ENCODE data around the gene CLTB.

The CLTB gene

DNA sequence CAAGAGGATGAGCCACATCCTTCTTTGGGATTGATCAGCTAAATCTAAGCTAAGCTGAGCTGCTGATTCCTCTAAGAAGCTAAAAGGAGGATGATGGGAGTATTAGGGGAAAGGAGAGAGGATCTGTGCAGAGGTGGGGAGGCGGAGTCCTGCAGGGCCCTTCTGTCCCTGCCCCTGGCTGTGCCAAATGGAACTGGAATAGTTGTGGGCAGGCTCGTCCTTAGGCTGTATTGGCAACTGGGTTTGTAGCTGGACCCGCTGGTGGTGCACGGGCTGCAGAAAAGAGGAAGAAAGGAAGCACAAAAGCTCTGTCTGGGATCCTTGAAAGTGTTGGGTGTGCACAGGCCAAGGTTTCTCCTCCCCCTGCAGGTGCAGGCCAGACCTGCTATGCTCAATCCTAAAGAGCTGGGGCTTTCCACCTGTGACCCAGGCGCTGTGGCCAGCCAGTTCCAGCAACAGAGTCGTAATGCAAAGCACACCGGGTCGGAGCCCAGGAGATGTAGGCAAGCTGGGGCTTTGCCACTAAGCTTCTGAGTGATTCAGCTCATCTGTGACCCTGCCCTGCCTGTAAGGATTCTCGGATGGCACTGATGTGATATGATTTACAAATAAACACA lies 9.8 kb downstream of the CLTB start:
- DNase-seq (ENCODE audit: low read depth in 1 of 2, low spot score in 1 of 2): no peak
- in situ Hi-C loops (cut with HindIII; ENCODE audit: low pct_unique_long_range_greater_than_20kb, low sequenced_read_pairs): no loop called here
- no peak for TF ChIP-seq JUND (IDR thresholded peaks at IDR 0.05; ENCODE audit: low read depth)

DNA sequence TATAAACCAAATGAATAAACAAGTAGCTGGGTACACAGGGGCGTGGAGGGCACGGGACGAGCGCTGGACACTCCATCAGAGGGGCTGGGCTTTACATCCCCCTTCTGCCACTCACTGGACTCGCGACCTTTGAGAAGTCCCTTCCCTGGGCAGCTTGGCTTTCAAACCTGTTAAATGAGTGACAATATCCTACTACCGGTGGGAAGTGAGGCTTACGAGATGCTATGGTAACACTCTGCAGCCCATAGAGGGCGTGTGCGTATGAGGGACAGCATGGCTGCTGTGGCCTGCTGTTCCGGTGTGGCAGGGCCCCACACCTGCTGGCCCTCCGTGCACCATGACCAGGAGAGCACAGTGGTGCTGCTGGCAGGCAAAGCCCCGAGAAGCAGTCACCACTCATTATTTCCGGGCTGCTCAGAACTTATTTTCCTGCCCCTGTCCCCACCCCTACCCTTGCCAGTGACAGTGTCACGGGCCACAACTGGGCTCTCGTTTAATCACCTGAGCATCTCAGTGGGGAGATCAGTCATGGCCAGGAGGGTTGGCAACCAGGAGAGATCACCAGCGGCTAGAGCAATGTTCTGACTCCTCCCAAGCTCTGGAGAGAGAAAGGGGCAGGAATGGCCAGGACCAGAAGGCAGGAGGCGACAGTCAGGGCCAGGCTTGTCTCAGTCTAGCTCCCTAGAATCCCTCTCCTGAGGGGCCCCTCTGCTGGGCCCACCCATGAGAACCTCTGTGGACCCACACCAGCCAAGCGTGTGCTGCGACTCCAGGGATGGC lies 10.5 kb downstream of the CLTB start:
- in situ Hi-C loops (cut with HindIII; ENCODE audit: low pct_unique_long_range_greater_than_20kb, low sequenced_read_pairs): no loop called here
- TF ChIP-seq JUND (IDR thresholded peaks at IDR 0.05; ENCODE audit: low read depth): no peak
- DNase-seq (ENCODE audit: low read depth in 1 of 2, low spot score in 1 of 2): no peak

DNA sequence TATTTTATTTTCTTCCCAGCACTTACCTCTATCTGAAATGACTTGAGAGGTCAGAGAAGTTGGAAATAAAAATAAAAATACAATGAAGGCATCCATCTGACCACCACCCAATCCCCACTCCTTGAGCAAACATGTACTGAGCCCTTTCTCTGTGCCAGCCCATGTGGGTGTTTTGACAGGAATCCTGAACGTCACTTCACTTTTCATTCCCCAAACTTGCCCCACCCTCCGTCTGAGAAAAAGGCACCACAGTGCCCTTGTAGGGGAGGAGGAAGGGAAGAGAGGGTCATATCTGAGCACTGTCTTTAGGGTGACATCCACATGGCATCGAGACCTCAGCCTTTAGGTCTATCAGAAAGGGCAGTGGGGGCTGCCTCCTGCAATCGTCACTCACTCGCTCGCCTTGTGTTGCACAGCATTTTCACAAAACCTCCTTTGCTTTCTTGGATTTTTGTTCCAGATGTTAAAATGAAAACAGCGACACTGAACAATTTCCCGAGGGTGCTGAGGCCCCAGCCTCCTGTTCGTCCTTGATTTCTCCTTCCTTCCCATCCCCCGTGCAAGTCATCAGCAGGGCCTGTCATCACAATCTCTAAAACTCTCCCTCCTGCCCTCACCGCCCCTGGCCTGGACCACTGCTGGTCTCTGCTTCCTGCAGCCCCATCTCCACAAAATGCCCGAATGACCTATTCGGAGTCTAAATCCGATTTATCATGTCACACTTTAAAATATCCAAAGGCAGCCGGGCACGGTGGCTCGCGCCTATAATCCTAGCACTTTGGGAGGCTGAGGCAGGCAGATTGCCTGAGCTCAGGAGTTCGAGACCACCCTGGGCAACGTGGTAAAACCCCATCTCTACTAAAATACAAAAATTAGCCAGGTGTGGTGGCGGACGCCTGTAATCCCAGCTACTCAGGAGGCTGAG lies 14.8 kb downstream of the CLTB start:
- no peak for DNase-seq (ENCODE audit: low read depth in 1 of 2, low spot score in 1 of 2)
- in situ Hi-C loops (cut with HindIII; ENCODE audit: low pct_unique_long_range_greater_than_20kb, low sequenced_read_pairs): no loop called here
- TF ChIP-seq JUND (IDR thresholded peaks at IDR 0.05; ENCODE audit: low read depth): no peak

DNA sequence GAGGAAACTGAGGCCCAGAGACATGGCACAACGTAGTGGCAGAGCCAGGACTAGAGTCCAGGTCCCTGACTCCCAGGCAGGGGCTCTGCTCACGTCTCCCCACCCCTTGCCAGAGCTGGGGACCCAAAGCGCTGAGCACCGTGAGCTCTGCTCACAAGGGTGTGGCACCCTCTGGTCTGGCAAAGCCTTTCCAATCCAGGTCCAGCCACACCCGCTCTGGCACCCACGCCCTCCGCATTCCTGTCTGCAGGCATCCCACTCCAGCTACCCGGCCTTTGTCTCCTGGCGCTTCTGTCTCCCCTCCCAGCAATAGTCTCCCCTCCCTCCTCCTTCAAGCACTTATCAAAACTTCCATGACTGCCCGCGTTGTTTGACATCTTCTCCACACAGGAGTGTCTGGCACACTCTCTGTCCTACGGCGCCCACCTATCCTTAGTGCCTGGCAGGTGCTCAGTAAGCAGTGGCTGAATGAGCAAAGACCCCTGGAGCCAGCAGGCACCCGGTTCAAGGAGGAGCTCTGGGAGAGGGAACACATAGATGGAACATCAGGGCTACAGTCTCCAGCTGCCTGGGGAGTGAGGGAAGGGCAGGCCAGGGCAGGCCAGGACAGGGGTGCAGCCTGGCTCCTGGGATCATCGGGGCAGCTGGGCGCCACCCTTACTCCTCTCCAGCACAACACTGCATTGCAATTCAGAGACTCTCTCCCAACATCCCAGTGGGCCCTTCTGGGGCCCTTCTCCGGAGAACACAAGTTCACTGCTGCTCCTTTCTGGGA lies 15.8 kb downstream of the CLTB start:
- no peak for DNase-seq (ENCODE audit: low read depth in 1 of 2, low spot score in 1 of 2)
- in situ Hi-C loops (cut with HindIII; ENCODE audit: low pct_unique_long_range_greater_than_20kb, low sequenced_read_pairs): no loop called here
- no peak for TF ChIP-seq JUND (IDR thresholded peaks at IDR 0.05; ENCODE audit: low read depth)

DNA sequence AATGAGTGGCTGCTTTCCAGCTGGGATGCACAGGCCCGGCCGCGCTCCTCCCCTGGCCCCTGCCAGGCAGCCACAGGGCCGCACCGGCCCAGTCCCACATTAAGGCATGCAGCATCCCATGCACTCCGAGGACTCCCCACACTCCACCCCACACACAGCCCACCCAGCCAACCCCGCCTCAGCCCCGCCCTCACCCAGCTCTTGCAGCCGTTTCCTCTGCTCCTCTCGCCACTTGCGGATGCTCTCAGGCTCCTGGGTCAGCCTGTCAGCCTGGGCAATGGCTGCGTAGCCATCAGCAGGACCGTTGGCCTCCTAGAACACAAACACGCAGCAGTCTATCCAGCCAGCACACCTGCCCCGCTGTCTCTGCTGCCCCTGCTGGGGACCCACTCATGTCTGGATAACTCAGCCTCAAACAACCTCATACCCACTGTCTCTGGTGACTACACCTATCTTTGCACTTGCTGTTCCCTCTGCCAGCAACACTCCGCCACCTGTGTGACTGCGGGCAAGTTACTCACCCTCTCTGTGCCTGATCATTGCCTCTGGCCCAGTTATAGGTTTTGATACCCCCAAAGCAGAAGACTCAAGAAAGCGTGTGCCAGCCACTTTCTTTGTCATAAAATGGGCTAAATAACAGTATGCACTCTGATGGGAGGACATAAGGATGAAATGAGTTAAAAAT lies 18.5 kb downstream of the CLTB start:
- DNase-seq (ENCODE audit: low read depth in 1 of 2, low spot score in 1 of 2): no peak
- no peak for TF ChIP-seq JUND (IDR thresholded peaks at IDR 0.05; ENCODE audit: low read depth)
- in situ Hi-C loops (cut with HindIII; ENCODE audit: low pct_unique_long_range_greater_than_20kb, low sequenced_read_pairs): no loop called here

DNA sequence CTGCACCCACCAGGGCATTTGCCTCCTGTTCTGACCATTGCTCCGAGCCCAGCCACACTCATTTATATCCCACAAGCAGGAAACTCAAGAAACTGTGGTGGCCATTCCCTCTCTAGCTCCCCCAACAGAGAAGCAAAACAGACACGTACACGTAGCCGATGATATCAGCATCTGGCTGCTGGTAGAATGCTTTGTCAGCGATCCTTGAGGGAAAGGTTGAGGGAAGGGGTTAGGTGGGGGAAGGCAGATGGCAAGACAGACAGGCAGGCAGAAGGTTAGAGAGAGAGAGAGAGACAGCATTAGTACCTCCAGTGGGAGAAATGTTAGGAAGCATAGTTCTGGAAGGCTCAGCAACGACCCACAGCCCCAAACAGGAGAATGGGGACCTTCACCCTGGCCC lies 20.0 kb downstream of the CLTB start:
- DNase-seq (ENCODE audit: low read depth in 1 of 2, low spot score in 1 of 2): no peak
- in situ Hi-C loops (cut with HindIII; ENCODE audit: low pct_unique_long_range_greater_than_20kb, low sequenced_read_pairs): no loop called here
- TF ChIP-seq JUND (IDR thresholded peaks at IDR 0.05; ENCODE audit: low read depth): no peak

DNA sequence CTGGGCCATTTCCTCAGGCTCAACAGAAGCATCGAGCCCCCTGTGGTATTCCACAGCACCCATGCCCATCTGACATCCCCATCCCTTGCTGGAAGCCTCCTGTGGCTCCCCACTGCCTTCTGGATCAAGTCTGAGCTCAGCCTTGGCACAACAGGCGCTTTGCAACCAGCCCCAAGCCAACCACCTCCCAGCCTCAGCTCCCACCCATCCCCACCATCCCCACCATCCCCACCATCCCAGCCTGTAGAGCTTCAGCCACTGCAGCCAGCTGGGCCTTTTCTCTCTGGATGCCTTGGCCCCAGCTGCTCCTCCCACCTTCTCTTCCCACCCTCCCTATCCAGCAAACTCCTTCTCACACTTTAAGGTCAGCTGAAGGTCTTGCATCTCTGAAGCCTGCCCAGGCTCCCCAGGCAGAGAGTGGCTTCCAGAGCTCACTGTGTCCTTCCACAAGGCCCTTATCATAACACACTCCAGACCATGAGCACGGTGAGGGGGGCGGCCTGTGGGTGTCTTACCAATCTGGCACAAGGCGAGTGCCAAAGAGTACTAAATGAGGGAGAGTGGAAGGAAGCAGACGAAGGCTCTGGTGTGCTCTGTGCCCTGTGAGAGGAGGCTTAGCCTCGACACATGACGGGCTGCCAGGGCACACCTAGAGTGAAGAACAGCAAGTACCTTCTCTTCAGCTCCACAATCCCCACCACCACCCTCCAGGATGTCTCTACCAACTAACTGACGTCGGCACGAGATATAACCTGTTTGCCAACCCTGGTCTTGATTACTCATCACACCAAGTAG lies 21.3 kb downstream of the CLTB start:
- in situ Hi-C loops (cut with HindIII; ENCODE audit: low pct_unique_long_range_greater_than_20kb, low sequenced_read_pairs): no loop called here
- no peak for DNase-seq (ENCODE audit: low read depth in 1 of 2, low spot score in 1 of 2)
- TF ChIP-seq JUND (IDR thresholded peaks at IDR 0.05; ENCODE audit: low read depth): no peak

DNA sequence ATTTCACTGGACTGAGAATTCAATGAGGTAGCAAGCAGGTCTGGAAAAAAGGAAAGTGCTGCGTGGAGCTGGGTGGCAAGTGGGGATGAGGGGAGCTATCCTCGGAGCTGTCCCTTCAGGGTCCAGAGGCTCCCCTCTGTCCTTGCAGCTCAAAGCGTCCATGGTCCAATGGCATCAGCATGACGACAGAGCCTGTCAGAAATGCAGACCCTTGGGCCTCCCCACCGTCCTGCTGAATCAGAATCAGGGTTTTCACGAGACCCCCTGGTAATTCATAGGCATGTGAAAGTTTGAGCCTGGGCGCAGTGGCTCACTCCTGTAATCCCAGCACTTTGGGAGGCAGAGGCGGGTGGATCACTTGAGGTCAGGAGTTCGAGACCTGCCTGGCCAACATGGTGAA lies 22.2 kb downstream of the CLTB start:
- no peak for DNase-seq (ENCODE audit: low read depth in 1 of 2, low spot score in 1 of 2)
- TF ChIP-seq JUND (IDR thresholded peaks at IDR 0.05; ENCODE audit: low read depth): no peak
- in situ Hi-C loops (cut with HindIII; ENCODE audit: low pct_unique_long_range_greater_than_20kb, low sequenced_read_pairs): no loop called here

DNA sequence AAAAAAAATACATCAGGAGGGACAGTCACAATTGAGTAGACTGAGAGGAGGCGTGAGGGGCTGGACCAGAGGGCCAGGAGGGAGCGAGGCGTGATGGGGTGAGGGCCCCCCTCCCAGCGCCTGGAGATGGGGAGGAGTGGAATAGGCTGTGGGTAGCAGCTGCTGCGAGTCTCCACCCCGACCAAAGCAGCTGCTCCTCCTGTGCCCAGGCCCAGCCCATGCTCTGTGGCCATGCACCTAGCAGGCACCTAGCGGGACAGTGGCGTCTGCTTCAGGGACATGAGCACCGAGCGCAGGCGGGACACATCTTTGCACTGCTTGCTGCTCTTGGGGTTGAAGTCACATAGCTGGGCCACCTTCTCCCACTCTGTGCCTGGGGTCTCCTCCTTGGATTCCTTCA lies 23.8 kb downstream of the CLTB start:
- in situ Hi-C loops (cut with HindIII; ENCODE audit: low pct_unique_long_range_greater_than_20kb, low sequenced_read_pairs): no loop called here
- TF ChIP-seq JUND (IDR thresholded peaks at IDR 0.05; ENCODE audit: low read depth): no peak
- DNase-seq (ENCODE audit: low read depth in 1 of 2, low spot score in 1 of 2): no peak

DNA sequence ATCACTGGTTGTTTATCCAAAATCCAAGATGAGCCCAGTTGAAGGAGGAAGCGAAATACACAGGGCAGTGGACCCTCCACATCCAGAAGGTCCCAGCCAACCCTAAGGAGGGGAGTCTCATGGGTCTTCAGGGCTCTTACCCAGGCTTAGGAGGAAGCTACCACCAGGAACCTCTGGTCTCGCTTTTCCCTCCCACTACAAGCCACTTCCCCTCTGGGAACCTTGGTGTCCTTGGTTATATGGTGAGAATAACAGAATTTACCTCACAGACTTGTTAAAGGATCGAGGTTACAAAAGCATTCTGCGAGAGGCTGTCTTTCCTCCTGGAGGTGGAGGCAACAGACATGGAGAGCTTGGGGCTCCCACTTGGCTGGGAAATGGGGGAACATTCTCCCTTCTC lies 24.3 kb downstream of the CLTB start:
- TF ChIP-seq JUND (IDR thresholded peaks at IDR 0.05; ENCODE audit: low read depth): no peak
- in situ Hi-C loops (cut with HindIII; ENCODE audit: low pct_unique_long_range_greater_than_20kb, low sequenced_read_pairs): no loop called here
- no peak for DNase-seq (ENCODE audit: low read depth in 1 of 2, low spot score in 1 of 2)

DNA sequence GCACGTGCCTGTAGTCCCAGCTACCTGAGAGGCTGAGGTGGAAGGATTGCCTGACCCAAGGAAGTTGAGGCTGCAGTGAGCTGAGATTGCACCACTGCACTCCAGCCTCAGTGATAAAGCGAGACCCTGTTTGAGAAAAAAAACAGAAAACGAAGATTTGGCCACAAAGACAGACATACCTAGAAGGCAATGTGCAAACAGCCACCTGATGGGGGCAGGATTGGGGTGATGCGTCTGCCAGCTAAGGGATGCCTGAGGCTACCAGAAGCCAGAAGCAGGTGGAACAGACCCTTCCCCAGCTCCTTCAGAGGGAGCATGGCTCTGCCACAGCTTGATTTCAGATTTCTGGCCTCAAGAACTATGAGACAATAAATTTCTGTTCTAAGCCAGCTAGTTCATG lies 24.9 kb downstream of the CLTB start:
- in situ Hi-C loops (cut with HindIII; ENCODE audit: low pct_unique_long_range_greater_than_20kb, low sequenced_read_pairs): no loop called here
- no peak for TF ChIP-seq JUND (IDR thresholded peaks at IDR 0.05; ENCODE audit: low read depth)
- DNase-seq (ENCODE audit: low read depth in 1 of 2, low spot score in 1 of 2): no peak
